K562 (cell line): Measurements from ENCODE around the gene KCNQ5. TPM values are rescaled to one million over a fixed set of nuclear protein-coding genes. Genes with fewer than 3 reads are reported as not detected.

ENCODE experiments used
- ATAC-seq: fragments of 200-7000 bp; cut with Tn5 transposase; 3 replicates; pipeline ENCODE4 v1.9.1; 2020; ENCODE audit warnings: moderate library complexity
- BruUV-seq: library from RNA; stranded (reverse); fragments of 400-500 nt; replicated peaks from 2 replicates; lab custom pipeline; 2021; lab: Mats Ljungman, UMichigan
- CTCF ChIA-PET: fragments of 300-600 bp; formaldehyde crosslinking; extraction: SDS; loops from one replicate; lab custom pipeline; 2021; ENCODE audit warnings: low intra/inter-chr PET ratio; lab: Yijun Ruan, JAX
- POLR2A ChIA-PET: fragments of 300-600, 350-650 bp; sonication (Branson Sonifier 250); formaldehyde crosslinking; extraction: SDS; loops from one replicate; lab custom pipeline; 2021; ENCODE audit warnings: antibody characterized with exemption, inconsistent platforms; lab: Yijun Ruan, JAX
- DNase-seq, 4 experiments: peaks; one replicate each; pipeline versions ENCODE4 v3.0.0 to v3.0.0-alpha.2; 2011 to 2018; ENCODE audit warnings: low spot score in 3 of 4, mixed read lengths in 3 of 4; ENCODE audit errors: extremely low read depth in 1 of 4
- FAIRE-seq: peaks from 2 replicates; lab custom pipeline; 2011; peaks lifted over from hg19 to GRCh38; lab: Jason Lieb, UNC
- H2AFZ ChIP-seq: 2 replicates; pipeline ENCODE4 v1.6.0; 2011; ENCODE audit warnings: low read depth, low read length, control low read depth, inconsistent platforms
- H3K27ac ChIP-seq: fragments of 200-600 bp; 3 replicates; pipeline ENCODE4 v1.8.0; 2011; ENCODE audit warnings: low read depth, mild to moderate bottlenecking, control low read depth, inconsistent platforms, low read length, moderate library complexity, mixed read lengths; ENCODE audit errors: extremely low read depth
- H3K27me3 ChIP-seq, 2 experiments: fragments of 300-600 bp in 1 of 2; 2 replicates in 1 of 2; 3 replicates in 1 of 2; pipeline versions ENCODE4 v1.6.0 to v1.8.0; 2011; ENCODE audit warnings: inconsistent platforms in 2 of 2, low read length in 2 of 2, mild to moderate bottlenecking in 1 of 2, mixed read lengths in 1 of 2, moderate library complexity in 1 of 2; ENCODE audit not compliant: control insufficient read depth in 2 of 2, insufficient read depth in 2 of 2
- H3K36me3 ChIP-seq: fragments of 300-600 bp; 3 replicates; pipeline ENCODE4 v1.8.0; 2011; ENCODE audit warnings: mild to moderate bottlenecking, low read length, inconsistent platforms; ENCODE audit not compliant: control insufficient read depth, insufficient read depth
- H3K4me1 ChIP-seq, 2 experiments: fragments of 200-600 bp in 1 of 2; replicated peaks in 1 of 2; 2 replicates in 1 of 2; 3 replicates in 1 of 2; pipeline versions ENCODE4 v1.5.1 to v1.8.0; 2011; ENCODE audit warnings: inconsistent platforms in 2 of 2, low read length in 2 of 2, mild to moderate bottlenecking in 1 of 2, mixed read lengths in 1 of 2, moderate library complexity in 1 of 2; ENCODE audit not compliant: control insufficient read depth in 2 of 2, insufficient read depth in 2 of 2
- H3K4me2 ChIP-seq: 2 replicates; pipeline ENCODE4 v1.6.1; 2011; ENCODE audit warnings: low read length, control low read depth, inconsistent platforms, mixed read lengths; ENCODE audit not compliant: insufficient read depth
- H3K4me3 ChIP-seq: fragments of 200-600 bp; sonication (generic), shearing (Covaris generic); 2 replicates; pipeline ENCODE4 v1.5.1; 2016; ENCODE audit warnings: control low read depth, inconsistent platforms
- H3K79me2 ChIP-seq: fragments of 200-600 bp; 3 replicates; pipeline ENCODE4 v1.8.0; 2011; ENCODE audit warnings: low read length, inconsistent platforms; ENCODE audit not compliant: control insufficient read depth, insufficient read depth
- H3K9ac ChIP-seq, 2 experiments: 2 replicates each; pipeline versions ENCODE4 v1.6.0 to v1.6.1; 2011; ENCODE audit warnings: low read depth in 2 of 2, low read length in 2 of 2, control low read depth in 1 of 2, inconsistent platforms in 1 of 2, mild to moderate bottlenecking in 1 of 2, mixed read lengths in 1 of 2; ENCODE audit not compliant: insufficient read depth in 1 of 2
- H3K9me1 ChIP-seq: one replicate; pipeline ENCODE4 v1.6.0; 2011; ENCODE audit warnings: inconsistent platforms, mild to moderate bottlenecking, low read length, moderate library complexity; ENCODE audit not compliant: control insufficient read depth, insufficient read depth
- H3K9me3 ChIP-seq: replicated peaks from 2 replicates; pipeline ENCODE4 v1.5.1; 2011; ENCODE audit warnings: low read depth, low read length, inconsistent platforms; ENCODE audit not compliant: control insufficient read depth, insufficient read depth
- H4K20me1 ChIP-seq: replicated peaks from 2 replicates; pipeline ENCODE4 v1.6.1; 2011; ENCODE audit warnings: low read length, inconsistent platforms, mixed read lengths; ENCODE audit not compliant: control insufficient read depth, insufficient read depth
- BACH1 ChIP-seq: fragments of 200-800 bp; sonication (Bioruptor generic); IDR thresholded peaks from 2 replicates; pipeline ENCODE4 v1.6.1; 2016; ENCODE audit warnings: missing genetic modification characterization, missing compliant biosample characterization
- CEBPB ChIP-seq: fragments of 450-650 bp; IDR thresholded peaks from 2 replicates; pipeline ENCODE4 v1.6.1; 2016; ENCODE audit warnings: missing genetic modification characterization, missing compliant biosample characterization
- CXXC5 ChIP-seq: fragments of 250-450 bp; sonication (Bioruptor Pico); IDR thresholded peaks from 2 replicates; pipeline ENCODE4 v1.8.0; 2022; ENCODE audit warnings: inconsistent platforms, mild to moderate bottlenecking, moderate library complexity
- GATA2 ChIP-seq: sonication (generic); formaldehyde crosslinking; IDR thresholded peaks from 2 replicates; pipeline ENCODE4 v1.4.0; 2020; ENCODE audit warnings: mild to moderate bottlenecking, missing genetic modification reagents
- MAFG ChIP-seq: fragments of 450-650 bp; conservative IDR thresholded peaks from 2 replicates; pipeline ENCODE4 v1.6.1; 2016; ENCODE audit warnings: missing genetic modification characterization, missing compliant biosample characterization
- RAD21 ChIP-seq, 2 experiments: fragments of 250-450 bp in 1 of 2; fragments of 450-650 bp in 1 of 2; sonication (Bioruptor Pico) in 1 of 2; formaldehyde crosslinking in 1 of 2; IDR thresholded peaks in 1 of 2; conservative IDR thresholded peaks in 1 of 2; 2 replicates each; pipeline versions ENCODE4 v1.4.0 to v1.8.0; 2020 to 2022; ENCODE audit warnings: mild to moderate bottlenecking in 2 of 2, moderate library complexity in 1 of 2
- SAFB ChIP-seq: fragments of 200-400 bp; formaldehyde crosslinking; IDR thresholded peaks from 2 replicates; pipeline ENCODE4 v1.6.1; 2017; ENCODE audit warnings: low read depth, low read length, borderline replicate concordance
- TAF15 ChIP-seq: fragments of 200-400 bp; formaldehyde crosslinking; IDR thresholded peaks from 2 replicates; pipeline ENCODE4 v1.6.1; 2017; ENCODE audit warnings: mild to moderate bottlenecking, low read depth, low read length, moderate library complexity
- TAF7 ChIP-seq: fragments of 450-650 bp; IDR thresholded peaks from 2 replicates; pipeline ENCODE4 v1.6.1; 2016; ENCODE audit warnings: missing genetic modification characterization, missing compliant biosample characterization
- TSC22D4 ChIP-seq: fragments of 450-650 bp; IDR thresholded peaks from 2 replicates; pipeline ENCODE4 v1.6.1; 2016; ENCODE audit warnings: missing genetic modification characterization, missing biosample characterization, control low read depth
- ZFX ChIP-seq: sonication (generic); formaldehyde crosslinking; IDR thresholded peaks from 2 replicates; pipeline ENCODE4 v1.8.0; 2022; ENCODE audit warnings: mild to moderate bottlenecking, missing genetic modification reagents, moderate library complexity
- ZNF347 ChIP-seq: fragments of 450-650 bp; formaldehyde crosslinking; IDR thresholded peaks from 2 replicates; pipeline ENCODE4 v1.4.0; 2020; ENCODE audit warnings: low read depth, mild to moderate bottlenecking, moderate library complexity
- ZNF583 ChIP-seq: fragments of 250-450 bp; sonication (Bioruptor Pico); IDR thresholded peaks from 2 replicates; pipeline ENCODE4 v1.4.0; 2020
- ZNF695 ChIP-seq: fragments of 450-650 bp; formaldehyde crosslinking; IDR thresholded peaks from 2 replicates; pipeline ENCODE4 v1.4.0; 2020; ENCODE audit warnings: mild to moderate bottlenecking, moderate library complexity
- ZNF76 ChIP-seq: fragments of 250-450 bp; sonication (Bioruptor Pico); IDR thresholded peaks from 2 replicates; pipeline ENCODE4 v1.4.0; 2020; ENCODE audit warnings: mild to moderate bottlenecking, moderate library complexity, borderline replicate concordance
- ZNF77 ChIP-seq: fragments of 250-450 bp; sonication (Bioruptor Pico); IDR thresholded peaks from 2 replicates; pipeline ENCODE4 v1.5.0; 2020
- WGBS: fragments of 100-300 bp; shearing (Covaris generic); methylation state at CpG from one replicate; pipeline ENCODE4 v1.1.6; 2016; ENCODE audit warnings: low coverage, mixed read lengths; ENCODE audit not compliant: insufficient coverage; ENCODE audit errors: missing lambda C conversion rate; 5-methylcytosine and 5-hydroxymethylcytosine counted together
- in situ Hi-C: fragments of 300-500 bp; cut with MboI; formaldehyde crosslinking; loops from 4 replicates; pipeline ENCODE4 v1.15.0; 2018; ENCODE audit warnings: inconsistent platforms, mixed read lengths
- intact Hi-C: fragments of 100-400 bp; cut with micrococcal nuclease; formaldehyde crosslinking; loops from 2 replicates; pipeline ENCODE4 v1.14.2; 2022
- polyA plus RNA-seq, 8 experiments: library from polyadenylated mRNA; depleted of rRNA in 4 of 8; stranded (reverse) in 5 of 8; unstranded in 3 of 8; fragments of >200 nt; fragmentation: Nextera tagmentation in 2 of 8; fragmentation: Illumina TruSeq in 1 of 8; extraction: Ambion mirVana in 2 of 8; extraction: Trizol in 1 of 8; gene quantifications; 2 replicates each; pipeline versions ENCODE4 v1.2.1 to v1.2.3, GENCODE V29; 2011 to 2014; ENCODE audit warnings: inconsistent platforms in 1 of 8, missing spikeins in 1 of 8
- total RNA-seq, 7 experiments: library from RNA; depleted of rRNA in 6 of 7; stranded (reverse); fragments of >200 nt in 6 of 7; fragmentation: Illumina TruSeq in 2 of 7; extraction: Trizol in 2 of 7; gene quantifications; 2 replicates each; pipeline versions ENCODE4 v1.2.1 to v1.2.3, GENCODE V29; 2011 to 2021; ENCODE audit warnings: low replicate concordance in 1 of 7
- TF ChIP-seq, protein P1 (sequence below): fragments of 250-450 bp; sonication (Bioruptor Pico); IDR thresholded peaks from 2 replicates; pipeline ENCODE4 v1.5.0; 2020; ENCODE audit warnings: mild to moderate bottlenecking, borderline replicate concordance
- TF ChIP-seq, protein P2 (sequence below): IDR thresholded peaks from 2 replicates; pipeline ENCODE4 v1.6.1; 2011; ENCODE audit not compliant: insufficient read length; ENCODE audit errors: extremely low read depth

Gene KCNQ5
- total and polyA plus RNA-seq, 9 of the 15 experiments (the other 6 are each of a cell fraction or from before 2014, with no cell fraction given) = 0.31 to 5.9 (median 2.6) TPM

DNA sequence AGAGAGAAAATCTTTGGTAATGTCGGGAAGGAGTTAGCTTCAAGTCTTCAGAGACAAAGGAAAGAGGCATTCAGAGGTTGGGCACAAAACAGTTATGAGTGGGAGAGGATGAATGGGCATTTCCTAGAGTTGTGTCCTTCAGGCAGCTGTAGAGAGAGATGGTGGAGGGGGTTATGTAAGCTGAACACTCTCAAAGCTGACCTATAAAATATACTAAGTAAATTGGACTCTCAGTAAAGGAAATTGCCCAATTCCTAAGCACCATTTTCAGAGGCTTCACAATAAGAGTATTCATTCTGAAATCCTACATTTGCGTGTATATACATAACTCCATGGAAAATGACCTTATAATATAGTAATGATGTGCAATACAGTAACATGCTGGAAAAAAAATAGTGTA lies 161.2 kb downstream of the KCNQ5 start:
- CTCF ChIA-PET = no interaction called here
- WGBS = 35% methylated on average over 2 of the region's 2 CpGs
- no peaks in the 10 kb centered on the region for H3K27me3 ChIP-seq
- intact Hi-C loops = no loop called here
- FAIRE-seq = no peak
- H3K9me1 ChIP-seq = no peaks in the 10 kb centered on the region
- H3K9me3 ChIP-seq = no peaks in the 10 kb centered on the region
- no peak for TF ChIP-seq MAFG
- TF ChIP-seq, protein P1, sequence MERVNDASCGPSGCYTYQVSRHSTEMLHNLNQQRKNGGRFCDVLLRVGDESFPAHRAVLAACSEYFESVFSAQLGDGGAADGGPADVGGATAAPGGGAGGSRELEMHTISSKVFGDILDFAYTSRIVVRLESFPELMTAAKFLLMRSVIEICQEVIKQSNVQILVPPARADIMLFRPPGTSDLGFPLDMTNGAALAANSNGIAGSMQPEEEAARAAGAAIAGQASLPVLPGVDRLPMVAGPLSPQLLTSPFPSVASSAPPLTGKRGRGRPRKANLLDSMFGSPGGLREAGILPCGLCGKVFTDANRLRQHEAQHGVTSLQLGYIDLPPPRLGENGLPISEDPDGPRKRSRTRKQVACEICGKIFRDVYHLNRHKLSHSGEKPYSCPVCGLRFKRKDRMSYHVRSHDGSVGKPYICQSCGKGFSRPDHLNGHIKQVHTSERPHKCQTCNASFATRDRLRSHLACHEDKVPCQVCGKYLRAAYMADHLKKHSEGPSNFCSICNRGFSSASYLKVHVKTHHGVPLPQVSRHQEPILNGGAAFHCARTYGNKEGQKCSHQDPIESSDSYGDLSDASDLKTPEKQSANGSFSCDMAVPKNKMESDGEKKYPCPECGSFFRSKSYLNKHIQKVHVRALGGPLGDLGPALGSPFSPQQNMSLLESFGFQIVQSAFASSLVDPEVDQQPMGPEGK (CRISPR knock-in tag) = no peak
- TF ChIP-seq ZNF583 (CRISPR knock-in tag) = no peak
- no peak for TF ChIP-seq TAF7 (tag)
- TF ChIP-seq BACH1 (tag) = no peak
- no peak for TF ChIP-seq SAFB
- no peak for TF ChIP-seq TAF15
- no peak for TF ChIP-seq CXXC5 (CRISPR knock-in tag)
- TF ChIP-seq RAD21 (CRISPR knock-in tag; conservative IDR thresholded peaks at IDR 0.05 in 1 of 2, IDR thresholded peaks at IDR 0.05 in 1 of 2) = no peak
- no peak for TF ChIP-seq ZFX (CRISPR knock-in tag)
- no peak for TF ChIP-seq ZNF347 (CRISPR knock-in tag)
- no peak for TF ChIP-seq ZNF76 (CRISPR knock-in tag)
- TF ChIP-seq GATA2 (CRISPR knock-in tag) = no peak
- TF ChIP-seq CEBPB (tag) = no peak
- TF ChIP-seq ZNF695 (CRISPR knock-in tag) = no peak
- no peak for TF ChIP-seq ZNF77 (CRISPR knock-in tag)
- TF ChIP-seq, protein P2, sequence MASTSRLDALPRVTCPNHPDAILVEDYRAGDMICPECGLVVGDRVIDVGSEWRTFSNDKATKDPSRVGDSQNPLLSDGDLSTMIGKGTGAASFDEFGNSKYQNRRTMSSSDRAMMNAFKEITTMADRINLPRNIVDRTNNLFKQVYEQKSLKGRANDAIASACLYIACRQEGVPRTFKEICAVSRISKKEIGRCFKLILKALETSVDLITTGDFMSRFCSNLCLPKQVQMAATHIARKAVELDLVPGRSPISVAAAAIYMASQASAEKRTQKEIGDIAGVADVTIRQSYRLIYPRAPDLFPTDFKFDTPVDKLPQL = no peak
- no peak for TF ChIP-seq TSC22D4 (tag)
- TF ChIP-seq, all 486 proteins: peak for 0
- no peak overlapping the region for H3K4me2 ChIP-seq
- no peak overlapping the region for H2AFZ ChIP-seq
- POLR2A ChIA-PET = no interaction called here
- no peak overlapping the region for H3K27ac ChIP-seq
- no peak overlapping the region for H3K4me3 ChIP-seq
- in situ Hi-C loops = no loop called here
- ATAC-seq (no peak), DNase-seq (no peak)
- H4K20me1 ChIP-seq = no peaks in the 10 kb centered on the region
- BruUV-seq = no TSS peak
- no peaks in the 10 kb centered on the region for H3K4me1 ChIP-seq
- H3K9ac ChIP-seq = no peak overlapping the region
- no peaks in the 10 kb centered on the region for H3K36me3 ChIP-seq
- no peaks in the 10 kb centered on the region for H3K79me2 ChIP-seq
